Fibroblast of villous mesenchyme (primary cell): ENCODE measurements around the gene MZF1. TPM values are rescaled to one million over a fixed set of nuclear protein-coding genes. Genes with fewer than 3 reads are reported as not detected.

ENCODE experiments used
- DNase-seq: peaks from one replicate; pipeline ENCODE4 v3.0.0-alpha.2; 2010; ENCODE audit warnings: low read depth
- H3K4me3 ChIP-seq: 2 replicates; pipeline ENCODE4 v1.5.1; 2011; ENCODE audit warnings: low read depth, mild to moderate bottlenecking, low read length
- total RNA-seq: library from RNA; depleted of rRNA; stranded (reverse); fragments of >200 nt; gene quantifications from 2 replicates; pipeline ENCODE4 v1.2.3, GENCODE V29; 2012
- TF ChIP-seq, protein P1 (sequence below): IDR thresholded peaks from 2 replicates; pipeline ENCODE4 v1.5.1; 2012; ENCODE audit warnings: low read depth, mild to moderate bottlenecking, low read length; ENCODE audit not compliant: insufficient read depth

Gene MZF1
- total RNA-seq, 1 donor = 15.5 TPM

DNA sequence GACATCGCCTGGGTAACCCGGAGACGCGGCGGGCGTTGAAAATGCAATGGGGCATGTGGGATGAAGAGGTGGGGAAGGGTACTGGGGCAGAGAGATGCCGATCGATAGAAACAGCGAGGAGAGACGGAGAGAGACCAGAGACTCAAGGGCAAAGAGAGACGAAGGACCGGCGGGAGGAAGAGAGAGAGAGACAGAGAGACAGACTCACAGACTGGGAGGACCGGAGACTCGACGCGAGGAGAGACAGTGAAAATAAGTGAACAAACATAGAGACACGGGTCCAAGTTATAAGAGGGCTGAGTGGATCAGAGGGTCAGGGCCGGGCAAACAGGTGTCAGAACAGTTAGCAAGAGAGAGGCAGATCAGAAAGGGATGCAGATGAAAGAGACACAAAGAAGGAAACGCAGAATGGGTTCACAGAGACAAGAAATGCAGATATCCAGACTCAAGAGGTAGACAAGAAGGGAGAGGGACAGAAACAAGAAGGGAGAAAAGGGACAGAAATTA, 576 bp upstream of the MZF1 start:
- peak overlapping the region; percentile 95 for H3K4me3 ChIP-seq
- DNase-seq = no peak
- TF ChIP-seq, protein P1, sequence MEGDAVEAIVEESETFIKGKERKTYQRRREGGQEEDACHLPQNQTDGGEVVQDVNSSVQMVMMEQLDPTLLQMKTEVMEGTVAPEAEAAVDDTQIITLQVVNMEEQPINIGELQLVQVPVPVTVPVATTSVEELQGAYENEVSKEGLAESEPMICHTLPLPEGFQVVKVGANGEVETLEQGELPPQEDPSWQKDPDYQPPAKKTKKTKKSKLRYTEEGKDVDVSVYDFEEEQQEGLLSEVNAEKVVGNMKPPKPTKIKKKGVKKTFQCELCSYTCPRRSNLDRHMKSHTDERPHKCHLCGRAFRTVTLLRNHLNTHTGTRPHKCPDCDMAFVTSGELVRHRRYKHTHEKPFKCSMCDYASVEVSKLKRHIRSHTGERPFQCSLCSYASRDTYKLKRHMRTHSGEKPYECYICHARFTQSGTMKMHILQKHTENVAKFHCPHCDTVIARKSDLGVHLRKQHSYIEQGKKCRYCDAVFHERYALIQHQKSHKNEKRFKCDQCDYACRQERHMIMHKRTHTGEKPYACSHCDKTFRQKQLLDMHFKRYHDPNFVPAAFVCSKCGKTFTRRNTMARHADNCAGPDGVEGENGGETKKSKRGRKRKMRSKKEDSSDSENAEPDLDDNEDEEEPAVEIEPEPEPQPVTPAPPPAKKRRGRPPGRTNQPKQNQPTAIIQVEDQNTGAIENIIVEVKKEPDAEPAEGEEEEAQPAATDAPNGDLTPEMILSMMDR = no peak

DNA sequence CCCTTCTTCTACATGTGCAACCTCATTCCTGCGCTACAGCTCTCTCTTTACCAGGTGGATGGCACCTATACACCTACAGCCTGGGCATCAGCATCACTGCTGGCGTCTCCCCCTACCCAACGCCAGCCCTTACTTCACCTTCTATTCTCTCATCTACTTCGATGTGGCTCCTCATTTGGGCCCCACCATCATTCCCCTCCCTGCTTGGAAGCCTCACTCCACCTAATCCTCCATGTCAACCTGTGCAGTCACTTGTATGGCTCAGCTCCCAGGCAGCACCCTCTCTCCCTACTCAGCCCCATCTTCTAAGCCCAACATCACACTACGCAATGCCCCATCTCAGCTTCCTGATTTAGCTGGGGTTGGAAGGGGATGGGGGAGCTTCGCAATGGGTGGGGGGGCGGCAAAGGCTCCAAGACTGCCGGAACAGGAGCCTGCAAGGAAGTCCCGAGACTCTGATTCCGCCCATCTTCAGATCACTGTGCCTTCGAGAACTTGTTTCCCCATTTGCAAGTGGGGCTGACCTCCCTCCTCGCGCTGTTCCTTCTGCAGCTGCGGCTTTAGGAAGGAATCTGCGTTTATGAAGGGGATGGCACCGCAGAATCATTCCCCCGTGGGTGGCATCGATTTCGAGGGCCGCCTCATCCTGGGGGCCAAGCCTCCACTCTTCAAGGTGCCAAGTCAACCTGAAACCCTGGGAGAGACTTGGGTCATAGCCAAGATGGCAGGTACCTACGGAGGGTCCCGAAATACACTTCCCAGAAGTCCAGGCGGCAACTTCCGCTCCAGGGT, 913 bp downstream of the MZF1 start:
- no peak for DNase-seq
- TF ChIP-seq, protein P1 = no peak
- H3K4me3 ChIP-seq = peak overlapping the region; percentile 95

DNA sequence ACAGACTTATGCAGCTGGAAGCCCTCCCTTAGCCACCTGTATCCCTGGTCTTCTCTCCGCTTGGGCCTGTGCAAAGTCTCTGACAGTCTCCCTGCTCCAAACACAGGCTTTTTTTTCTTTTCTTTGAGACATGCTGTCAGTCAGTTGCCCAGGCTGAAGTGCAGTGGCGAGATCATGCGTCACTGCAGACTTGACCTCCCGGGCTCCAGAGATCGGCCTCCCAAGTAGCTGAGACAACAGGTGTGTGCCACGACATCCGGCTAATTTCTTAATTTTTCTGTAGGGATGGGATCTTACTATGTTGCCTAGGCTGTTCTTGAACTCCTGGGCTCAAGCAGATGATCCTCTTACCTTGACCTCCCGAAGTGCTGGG, 1.6 kb downstream of the MZF1 start:
- no peak for DNase-seq
- no peak overlapping the region for H3K4me3 ChIP-seq
- TF ChIP-seq, protein P1 = no peak

DNA sequence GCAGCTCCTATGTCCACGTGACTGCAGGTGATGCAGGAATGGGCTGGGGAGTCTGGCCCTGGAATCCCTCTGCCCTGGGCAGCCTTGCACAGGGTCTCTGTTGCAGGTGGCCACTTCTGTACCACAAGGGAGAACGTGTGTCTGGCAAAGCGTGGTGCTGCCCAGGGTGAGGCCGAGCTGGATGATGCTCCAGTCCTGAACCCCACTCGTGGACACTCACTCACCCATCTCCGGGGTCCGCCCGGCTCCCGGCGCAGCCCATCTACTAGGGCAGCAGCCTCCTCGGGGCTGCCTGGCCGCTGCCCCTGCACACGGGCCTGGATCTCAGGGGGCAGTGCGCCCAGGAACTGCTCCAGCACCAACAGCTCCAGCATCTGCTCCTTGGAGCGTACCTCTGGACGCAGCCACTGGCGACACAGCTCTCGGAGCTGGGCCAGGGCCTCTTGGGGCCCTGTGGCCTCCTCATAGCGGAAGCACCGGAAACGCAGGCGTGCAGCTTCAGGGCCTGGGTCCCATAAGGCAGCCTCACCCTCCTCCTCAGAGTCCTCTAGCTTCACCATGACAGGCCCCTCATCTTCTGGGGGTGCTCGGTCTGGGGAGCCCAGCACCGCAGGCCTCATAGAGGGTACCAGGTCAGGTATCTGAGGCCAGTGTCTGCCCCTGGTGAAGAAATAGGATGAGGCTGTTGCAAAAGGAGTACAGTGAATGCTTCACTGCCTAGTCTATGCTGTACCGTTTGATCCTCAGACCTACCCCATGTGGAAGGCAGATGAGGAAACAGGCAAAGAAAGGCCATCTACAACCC, 2.2 kb downstream of the MZF1 start:
- DNase-seq = no peak
- TF ChIP-seq, protein P1 = no peak

DNA sequence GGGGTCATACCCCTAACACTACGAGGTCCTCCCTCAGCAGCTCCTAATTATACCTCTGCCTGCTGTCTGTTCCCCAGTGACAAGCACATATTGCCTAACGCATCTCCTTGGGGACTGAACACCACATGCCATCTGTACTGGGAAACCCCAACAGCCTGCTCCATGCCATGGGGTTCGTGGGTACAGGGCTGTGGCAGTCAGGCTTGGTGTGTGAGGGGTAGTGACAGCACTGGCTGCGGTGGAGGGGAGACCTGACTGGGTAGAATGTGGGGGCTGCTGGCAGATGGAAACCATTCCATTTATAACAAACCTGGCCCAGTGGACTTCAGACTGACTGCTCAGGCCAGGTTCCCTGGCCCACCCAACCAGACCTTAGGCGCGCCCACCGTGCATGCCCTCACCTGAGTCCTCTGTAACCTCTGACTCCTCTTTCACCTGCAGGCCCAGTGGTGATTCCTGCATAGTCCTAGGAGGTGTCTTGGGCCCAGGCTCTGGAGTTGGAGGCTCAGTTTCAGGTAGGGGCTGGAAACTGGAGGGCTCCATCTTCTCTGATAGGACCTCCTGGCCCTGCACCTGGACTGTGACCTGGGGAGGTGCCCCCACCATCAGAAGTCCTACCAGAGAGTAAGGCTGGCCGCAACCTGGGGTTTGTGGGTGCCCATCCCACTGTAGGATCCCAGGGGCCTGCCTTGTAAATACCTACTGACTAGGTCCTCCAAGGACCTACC, 3.0 kb downstream of the MZF1 start:
- TF ChIP-seq, protein P1 = no peak
- no peak for DNase-seq
- no peak overlapping the region for H3K4me3 ChIP-seq

More for the DNA sequence above, 2.2 kb downstream of the MZF1 start:
- no peak overlapping the region for H3K4me3 ChIP-seq

DNA sequence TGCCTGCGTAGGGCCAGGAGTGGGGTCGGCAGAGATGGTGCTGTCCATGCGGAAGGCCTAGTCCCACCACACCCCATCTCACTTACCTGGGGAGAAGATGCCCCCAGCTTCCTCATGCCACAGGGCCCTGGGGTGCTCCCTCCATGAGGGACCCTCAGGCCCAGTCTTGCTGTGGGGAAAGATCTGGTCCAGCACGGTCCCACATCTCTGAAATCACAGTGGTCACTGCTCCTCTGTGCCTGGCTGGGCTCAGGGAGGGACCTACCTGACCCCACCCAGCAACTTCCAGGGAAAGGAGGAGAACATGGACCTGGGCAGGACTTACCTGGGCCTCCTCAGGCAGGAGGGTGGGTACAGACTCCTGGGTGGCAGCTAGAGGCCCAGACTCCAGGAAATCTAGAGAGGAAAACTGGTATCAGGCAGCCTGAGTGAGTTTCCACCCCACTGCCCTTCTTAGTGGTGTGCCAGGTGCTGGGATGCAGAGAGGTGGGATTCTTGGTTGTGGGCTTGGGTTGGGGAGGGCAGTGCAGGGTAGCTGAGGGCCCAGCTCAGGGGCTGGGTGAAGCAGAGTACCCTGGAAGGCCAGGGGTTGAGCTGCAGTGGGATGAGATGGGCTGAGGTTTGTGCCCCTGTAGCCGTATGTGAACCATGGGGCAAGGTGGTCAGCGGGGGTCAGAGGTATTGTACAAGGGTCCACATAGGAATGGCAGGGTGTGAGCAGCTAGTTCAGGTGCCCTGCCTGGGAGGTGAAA, 3.8 kb downstream of the MZF1 start:
- TF ChIP-seq, protein P1 = no peak
- no peak overlapping the region for H3K4me3 ChIP-seq
- DNase-seq = no peak
